IPS DF 6.9 (cell line): ENCODE measurements around the gene DTNA.
"Not testable (repeated sequence)": the region's sequence is repeated elsewhere in the genome, so short reads cannot be mapped to it uniquely, and the experiment has no call there.

ENCODE experiments used
- DNase-seq: peaks from one replicate; pipeline ENCODE4 v3.0.0-alpha.2; 2013; ENCODE audit warnings: low read depth, low spot score
- H3K27ac ChIP-seq: one replicate; pipeline ENCODE4 v1.5.1; 2013; ENCODE audit warnings: low read length, control low read depth
- H3K27me3 ChIP-seq: 2 replicates; pipeline ENCODE4 v1.6.1; 2013; ENCODE audit warnings: mild to moderate bottlenecking, low read length; ENCODE audit not compliant: control insufficient read depth, insufficient read depth
- H3K36me3 ChIP-seq: 2 replicates; pipeline ENCODE4 v1.6.1; 2013; ENCODE audit warnings: low read length; ENCODE audit not compliant: control insufficient read depth, insufficient read depth
- H3K4me1 ChIP-seq: 2 replicates; pipeline ENCODE4 v1.6.1; 2013; ENCODE audit warnings: low read length; ENCODE audit not compliant: control insufficient read depth, insufficient read depth
- H3K4me3 ChIP-seq: 2 replicates; pipeline ENCODE4 v1.5.1; 2013; ENCODE audit warnings: mild to moderate bottlenecking, low read length
- H3K9me3 ChIP-seq: 2 replicates; pipeline ENCODE4 v1.6.1; 2013; ENCODE audit warnings: low read length, inconsistent platforms; ENCODE audit not compliant: control insufficient read depth, insufficient read depth
- WGBS: extraction: QIAGEN DNeasy Blood & Tissue Kit; methylation state at CpG from one replicate; pipeline ENCODE4 v1.1.7; 2013; ENCODE audit warnings: mixed read lengths, missing lambda C conversion rate; ENCODE audit not compliant: insufficient read length, insufficient coverage; 5-methylcytosine and 5-hydroxymethylcytosine counted together

DTNA gene

DNA sequence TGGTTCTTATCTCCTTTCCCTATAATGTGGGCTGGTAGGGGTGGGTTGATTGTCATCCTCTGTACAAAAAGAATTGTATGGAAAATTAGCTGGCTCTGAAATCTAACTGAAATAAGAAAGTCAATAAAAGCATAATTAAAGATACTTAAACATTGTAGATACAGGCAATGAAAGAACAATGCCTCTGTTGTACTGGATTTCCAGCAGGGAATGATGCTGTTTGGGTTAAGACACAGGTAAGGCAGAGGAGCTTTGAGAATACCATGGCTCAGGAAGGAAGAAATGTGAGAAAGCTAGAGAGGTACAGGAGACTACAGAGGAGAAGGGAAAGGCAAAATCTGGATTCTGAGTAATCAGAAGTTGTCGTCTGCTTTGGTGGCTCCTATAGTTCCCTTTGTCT lies 10.1 kb downstream of the DTNA start:
- DNase-seq: no peak
- H3K36me3 ChIP-seq: no peaks in the 10 kb centered on the region

DNA sequence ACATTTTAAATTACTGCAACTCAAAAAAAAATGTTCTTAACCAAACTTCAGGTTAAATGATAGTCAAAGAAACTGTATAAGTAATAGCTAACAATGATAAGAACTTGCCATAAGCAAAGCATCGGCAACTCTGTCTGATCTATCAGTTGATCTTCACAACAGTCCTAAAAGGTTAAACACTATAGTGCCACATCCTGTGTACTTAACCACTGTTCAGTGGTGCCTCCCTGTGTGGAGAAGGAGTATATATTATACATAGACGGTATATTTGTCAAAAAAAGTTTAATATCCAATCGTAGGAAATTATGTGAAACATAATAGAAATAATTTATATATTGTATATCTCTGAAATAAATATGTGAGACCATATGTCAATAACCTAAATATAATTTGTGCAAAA lies 13.0 kb downstream of the DTNA start:
- no peak overlapping the region for H3K27ac ChIP-seq
- DNase-seq: no peak
- peaks cover 5% of the 10 kb centered on the region for H3K4me1 ChIP-seq
- no peak overlapping the region for H3K4me3 ChIP-seq
- no CpG with 5 or more reads among the region's 3 CpGs for WGBS
- H3K27me3 ChIP-seq: no peaks in the 10 kb centered on the region
- H3K36me3 ChIP-seq: no peaks in the 10 kb centered on the region
- H3K9me3 ChIP-seq: no peaks in the 10 kb centered on the region

More for the DNA sequence above, 10.1 kb downstream of the DTNA start:
- Histone ChIP-seq H3K9me3 (no peaks in the 10 kb centered on the region), H3K4me1 (no peaks in the 10 kb centered on the region), H3K4me3 (no peak overlapping the region), H3K27me3 (no peaks in the 10 kb centered on the region), H3K27ac (no peak overlapping the region)
- WGBS: no CpG with 5 or more reads among the region's 1 CpG

GRCh38 chr18:34725737-34726136 lies 15.6 kb downstream of the DTNA start:
- WGBS: no CpG with 5 or more reads among the region's 6 CpGs
- H3K4me1 ChIP-seq, DNase-seq, H3K9me3 ChIP-seq, H3K27me3 ChIP-seq, H3K36me3 ChIP-seq, H3K27ac ChIP-seq, H3K4me3 ChIP-seq: not testable (repeated sequence)

GRCh38 chr18:34726286-34727004 lies 16.3 kb downstream of the DTNA start:
- Histone ChIP-seq H3K9me3 (no peaks in the 10 kb centered on the region), H3K4me3 (no peak overlapping the region), H3K27ac (no peak overlapping the region), H3K4me1 (peaks cover 5% of the 10 kb centered on the region), H3K36me3 (no peaks in the 10 kb centered on the region), H3K27me3 (no peaks in the 10 kb centered on the region)
- no peak for DNase-seq
- no CpG with 5 or more reads among the region's 5 CpGs for WGBS

GRCh38 chr18:34729264-34729663 lies 19.2 kb downstream of the DTNA start:
- peaks cover 5% of the 10 kb centered on the region for H3K4me1 ChIP-seq
- H3K36me3 ChIP-seq: no peaks in the 10 kb centered on the region
- WGBS: no CpG with 5 or more reads among the region's 2 CpGs
- DNase-seq: peak; percentile 43
- H3K27ac ChIP-seq: no peak overlapping the region
- H3K4me3 ChIP-seq: no peak overlapping the region
- no peaks in the 10 kb centered on the region for H3K27me3 ChIP-seq
- H3K9me3 ChIP-seq: no peaks in the 10 kb centered on the region

GRCh38 chr18:34729740-34730355 lies 19.8 kb downstream of the DTNA start:
- Histone ChIP-seq H3K4me1 (peaks cover 5% of the 10 kb centered on the region), H3K27ac (no peak overlapping the region), H3K9me3 (no peaks in the 10 kb centered on the region), H3K27me3 (no peaks in the 10 kb centered on the region), H3K36me3 (no peaks in the 10 kb centered on the region), H3K4me3 (no peak overlapping the region)
- no CpG with 5 or more reads among the region's 2 CpGs for WGBS
- DNase-seq: no peak

- Histone ChIP-seq H3K4me3 (no peak overlapping the region), H3K4me1 (peaks cover 5% of the 10 kb centered on the region), H3K9me3 (no peaks in the 10 kb centered on the region), H3K36me3 (no peaks in the 10 kb centered on the region), H3K27ac (no peak overlapping the region), H3K27me3 (no peaks in the 10 kb centered on the region)
- DNase-seq: no peak
Observed at GRCh38 chr18:34730774-34731173, 20.7 kb downstream of the DTNA start.

GRCh38 chr18:34734056-34734455 lies 24.0 kb downstream of the DTNA start:
- Histone ChIP-seq H3K27ac (no peak overlapping the region), H3K4me3 (no peak overlapping the region), H3K27me3 (no peaks in the 10 kb centered on the region), H3K9me3 (no peaks in the 10 kb centered on the region), H3K4me1 (no peaks in the 10 kb centered on the region), H3K36me3 (no peaks in the 10 kb centered on the region)
- no CpG with 5 or more reads among the region's 1 CpG for WGBS
- no peak for DNase-seq

DNA sequence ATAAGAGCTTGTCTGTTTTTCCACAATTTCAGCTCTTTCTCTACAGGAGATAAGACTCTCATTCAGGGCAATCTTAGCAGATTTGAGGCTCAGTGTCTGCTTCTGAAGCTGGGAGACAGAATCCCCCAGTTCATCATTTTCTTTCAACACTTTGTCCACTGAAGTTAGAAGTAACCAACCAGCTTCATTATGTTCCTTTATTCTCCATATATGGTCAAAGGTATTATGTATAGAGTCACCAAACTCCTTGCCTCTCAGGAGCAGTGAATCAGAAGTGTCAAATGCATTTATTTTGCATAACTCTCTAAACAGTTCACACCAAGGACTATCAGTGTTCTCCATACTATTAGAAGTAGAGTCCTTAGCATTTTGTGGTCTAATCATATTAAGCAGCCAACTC lies 24.4 kb downstream of the DTNA start:
- H3K4me3 ChIP-seq, H3K27ac ChIP-seq, H3K36me3 ChIP-seq, H3K4me1 ChIP-seq, H3K27me3 ChIP-seq, DNase-seq, H3K9me3 ChIP-seq: not testable (repeated sequence)

GRCh38 chr18:34738175-34738894 lies 28.2 kb downstream of the DTNA start:
- Histone ChIP-seq H3K36me3 (no peaks in the 10 kb centered on the region), H3K4me3 (no peak overlapping the region), H3K4me1 (no peaks in the 10 kb centered on the region), H3K27ac (no peak overlapping the region), H3K27me3 (no peaks in the 10 kb centered on the region), H3K9me3 (no peaks in the 10 kb centered on the region)
- DNase-seq: no peak
- WGBS: no CpG with 5 or more reads among the region's 9 CpGs
